Mammary epithelial cell (primary cell): Measurements from ENCODE around the gene PTPRN.

Source experiments
- EZH2 ChIP-seq: IDR thresholded peaks from 2 replicates; pipeline ENCODE4 v1.6.1; 2012; ENCODE audit warnings: low read length, inconsistent platforms, borderline replicate concordance
- TF ChIP-seq, protein P1 (sequence below), 2 donors: IDR thresholded peaks in 1 of 2; conservative IDR thresholded peaks in 1 of 2; 2 replicates each; pipeline ENCODE4 v1.5.1; 2011 to 2012; ENCODE audit warnings: inconsistent platforms in 2 of 2, low read length in 2 of 2, mild to moderate bottlenecking in 2 of 2, control low read depth in 1 of 2, low read depth in 1 of 2; ENCODE audit not compliant: insufficient read depth in 1 of 2; ENCODE audit errors: extremely low read depth in 1 of 2

DNA sequence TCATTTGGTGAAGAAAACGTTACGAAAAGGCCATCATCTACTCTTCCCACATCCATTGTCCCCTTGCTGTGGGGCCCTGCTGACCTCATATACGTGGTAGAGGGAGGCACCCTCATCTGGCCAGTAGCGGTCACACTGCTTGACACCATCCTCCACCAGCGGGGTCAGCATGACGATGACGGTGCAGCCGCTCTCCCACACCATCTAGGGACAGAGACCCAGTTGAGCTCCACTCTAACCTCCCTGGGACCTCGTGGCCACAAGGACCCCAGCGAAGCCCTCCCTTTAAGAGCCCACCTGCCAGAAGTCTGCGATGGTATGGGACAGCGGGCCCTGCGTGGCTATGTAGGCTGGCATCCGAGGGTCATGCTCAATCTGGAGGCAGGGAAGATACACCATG lies 13.1 kb downstream of the PTPRN start:
- TF ChIP-seq, protein P1, sequence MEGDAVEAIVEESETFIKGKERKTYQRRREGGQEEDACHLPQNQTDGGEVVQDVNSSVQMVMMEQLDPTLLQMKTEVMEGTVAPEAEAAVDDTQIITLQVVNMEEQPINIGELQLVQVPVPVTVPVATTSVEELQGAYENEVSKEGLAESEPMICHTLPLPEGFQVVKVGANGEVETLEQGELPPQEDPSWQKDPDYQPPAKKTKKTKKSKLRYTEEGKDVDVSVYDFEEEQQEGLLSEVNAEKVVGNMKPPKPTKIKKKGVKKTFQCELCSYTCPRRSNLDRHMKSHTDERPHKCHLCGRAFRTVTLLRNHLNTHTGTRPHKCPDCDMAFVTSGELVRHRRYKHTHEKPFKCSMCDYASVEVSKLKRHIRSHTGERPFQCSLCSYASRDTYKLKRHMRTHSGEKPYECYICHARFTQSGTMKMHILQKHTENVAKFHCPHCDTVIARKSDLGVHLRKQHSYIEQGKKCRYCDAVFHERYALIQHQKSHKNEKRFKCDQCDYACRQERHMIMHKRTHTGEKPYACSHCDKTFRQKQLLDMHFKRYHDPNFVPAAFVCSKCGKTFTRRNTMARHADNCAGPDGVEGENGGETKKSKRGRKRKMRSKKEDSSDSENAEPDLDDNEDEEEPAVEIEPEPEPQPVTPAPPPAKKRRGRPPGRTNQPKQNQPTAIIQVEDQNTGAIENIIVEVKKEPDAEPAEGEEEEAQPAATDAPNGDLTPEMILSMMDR (conservative IDR thresholded peaks at IDR 0.05 in 1 of 2, IDR thresholded peaks at IDR 0.05 in 1 of 2; ENCODE audit: extremely low read depth in 1 of 2, insufficient read depth in 1 of 2, low read depth in 1 of 2, low read length in 2 of 2) = no peak
- TF ChIP-seq EZH2 = no peak
